K562 (cell line): Measurements from ENCODE around the gene NR2F6.

Experiments
- CTCF ChIP-seq, 3 experiments: IDR thresholded peaks in 2 of 3; conservative IDR thresholded peaks in 1 of 3; 2 replicates each; pipeline ENCODE4 v1.5.1; 2011 to 2012; ENCODE audit warnings: low read length in 3 of 3, mild to moderate bottlenecking in 3 of 3, control low read depth in 2 of 3, improper control_type of control experiment in 1 of 3, inconsistent platforms in 1 of 3, low read depth in 1 of 3, mixed read lengths in 1 of 3, moderate library complexity in 1 of 3; ENCODE audit not compliant: insufficient read depth in 2 of 3
- ZNF707 ChIP-seq: fragments of 250-450 bp; sonication (Bioruptor Pico); conservative IDR thresholded peaks from 2 replicates; pipeline ENCODE4 v1.8.0; 2022; ENCODE audit warnings: inconsistent platforms, mild to moderate bottlenecking, moderate library complexity
- ZSCAN29 ChIP-seq: fragments of 450-650 bp; IDR thresholded peaks from 2 replicates; pipeline ENCODE4 v1.6.1; 2017

GRCh38 chr19:17197666-17198065, 48.1 kb downstream of the NR2F6 start:
- TF ChIP-seq CTCF (IDR thresholded peaks at IDR 0.05 in 2 of 3, conservative IDR thresholded peaks at IDR 0.05 in 1 of 3; ENCODE audit: insufficient read depth in 2 of 3, low read depth in 1 of 3, low read length in 3 of 3) (no peak), ZNF707 (CRISPR knock-in tag) (no peak), ZSCAN29 (no peak)
